NT2/D1 (cell line): ENCODE measurements around the gene HABP4.

Experiments
- SUZ12 ChIP-seq: IDR thresholded peaks from 2 replicates; pipeline ENCODE4 v1.6.1; 2011; ENCODE audit not compliant: insufficient read length, insufficient read depth; ENCODE audit errors: extremely low read depth
- YY1 ChIP-seq: IDR thresholded peaks from 2 replicates; pipeline ENCODE4 v1.6.1; 2011; ENCODE audit not compliant: insufficient read length, insufficient read depth

DNA sequence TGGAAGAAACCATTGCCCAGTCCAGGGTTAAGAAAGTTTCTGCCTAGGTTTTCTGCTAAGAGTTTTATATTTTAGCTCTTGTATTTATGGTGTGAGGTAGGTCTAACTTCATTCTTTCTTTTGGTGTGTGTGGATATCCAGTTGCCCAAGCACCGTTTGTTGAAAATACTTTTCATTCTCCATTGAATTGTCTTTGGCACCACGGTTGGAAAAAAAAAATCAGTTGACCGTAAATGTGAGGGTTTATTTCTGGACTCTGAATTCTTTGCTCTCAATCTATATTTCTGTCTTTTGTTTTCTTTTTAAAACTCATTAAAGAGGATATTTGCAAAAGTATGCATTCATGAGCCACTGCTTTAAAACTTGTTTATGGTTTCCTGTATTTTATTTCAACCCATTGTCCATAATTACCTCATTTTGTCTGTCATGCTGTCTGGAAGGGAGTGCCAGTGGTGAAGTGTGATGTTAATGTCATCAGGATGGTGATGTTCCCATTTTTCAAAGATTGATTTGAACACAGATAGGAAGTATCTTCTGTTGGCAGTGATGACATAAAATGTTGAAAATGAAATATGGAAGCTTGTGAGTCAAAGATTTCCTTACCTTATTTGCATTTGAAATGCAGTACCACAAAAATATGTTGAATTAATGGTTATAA lies 33.9 kb downstream of the HABP4 start:
- TF ChIP-seq YY1 (no peak), SUZ12 (no peak)
